Fibroblast of pulmonary artery (primary cell): ENCODE results near the gene DNAL4.

Experiments
- DNase-seq: peaks from one replicate; pipeline ENCODE4 v3.0.0-alpha.2; 2010; ENCODE audit warnings: low read depth
- H3K4me3 ChIP-seq: replicated peaks from 2 replicates; pipeline ENCODE4 v1.5.1; 2011; ENCODE audit warnings: low read depth, mild to moderate bottlenecking, control low read depth, low read length, moderate library complexity
- CTCF ChIP-seq: IDR thresholded peaks from 2 replicates; pipeline ENCODE4 v1.5.1; 2011; ENCODE audit warnings: mild to moderate bottlenecking, control low read depth, low read length, inconsistent platforms; ENCODE audit errors: missing control alignments

Gene DNAL4

DNA sequence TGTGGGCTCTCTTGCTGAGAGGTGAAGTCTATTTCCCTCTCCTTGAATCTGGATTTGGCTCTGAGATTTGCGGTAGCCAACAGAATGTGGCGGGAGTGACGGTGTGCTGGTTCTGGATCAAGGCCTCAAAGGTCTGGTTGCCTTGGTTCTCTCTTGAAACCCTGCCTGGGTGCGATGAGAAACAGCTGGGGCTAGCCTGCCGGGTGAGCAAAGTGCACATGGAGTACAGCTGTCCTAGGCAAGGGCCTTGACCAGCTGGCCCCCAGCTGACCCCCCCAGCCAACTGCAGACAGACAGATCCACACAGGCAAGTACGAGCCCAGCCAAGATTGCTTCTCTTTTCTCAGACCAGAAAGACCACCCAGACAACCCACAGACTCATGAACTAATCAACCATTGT is 49.0 kb downstream of the DNAL4 start:
- TF ChIP-seq CTCF: no peak
- no peak for DNase-seq
- no peak overlapping the region for H3K4me3 ChIP-seq

DNA sequence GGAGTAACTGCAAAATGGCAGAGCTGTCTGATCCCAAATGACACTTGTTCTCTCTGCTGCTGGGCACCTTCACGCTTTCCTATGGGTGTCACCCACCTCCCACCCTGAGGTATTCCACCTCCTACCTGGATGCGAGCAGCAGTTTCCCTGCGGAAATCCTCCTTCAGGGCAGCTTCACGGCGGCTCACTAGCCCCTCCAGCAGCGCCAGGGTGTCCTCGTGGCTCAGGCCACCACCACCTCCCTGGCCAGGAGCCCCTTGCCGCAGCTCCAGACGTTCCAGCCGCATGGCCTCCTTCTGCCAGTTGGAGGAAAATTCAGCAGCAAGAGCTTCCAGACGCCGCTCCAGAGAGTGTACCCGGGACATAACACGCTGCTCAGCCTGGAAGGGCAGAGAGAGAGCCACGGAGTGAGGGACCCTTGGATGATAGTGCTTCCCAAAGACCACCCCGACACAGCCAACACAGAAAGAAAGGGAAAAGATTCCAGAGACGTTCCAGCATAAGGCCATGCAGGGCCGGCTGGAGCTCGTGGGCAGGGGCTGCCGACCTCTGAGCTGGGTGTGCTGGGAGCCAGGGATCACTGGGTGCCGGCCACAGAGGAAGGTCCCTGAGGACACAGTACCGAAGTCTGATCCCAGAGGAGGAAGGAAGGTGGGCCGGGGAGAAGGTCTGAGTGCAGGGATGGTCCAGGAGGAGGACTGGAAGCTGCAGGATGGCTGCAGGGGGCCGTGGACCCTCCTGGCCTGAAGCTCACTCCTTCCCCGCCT is 51.6 kb downstream of the DNAL4 start:
- H3K4me3 ChIP-seq: no peak overlapping the region
- DNase-seq: no peak
- TF ChIP-seq CTCF: no peak

DNA sequence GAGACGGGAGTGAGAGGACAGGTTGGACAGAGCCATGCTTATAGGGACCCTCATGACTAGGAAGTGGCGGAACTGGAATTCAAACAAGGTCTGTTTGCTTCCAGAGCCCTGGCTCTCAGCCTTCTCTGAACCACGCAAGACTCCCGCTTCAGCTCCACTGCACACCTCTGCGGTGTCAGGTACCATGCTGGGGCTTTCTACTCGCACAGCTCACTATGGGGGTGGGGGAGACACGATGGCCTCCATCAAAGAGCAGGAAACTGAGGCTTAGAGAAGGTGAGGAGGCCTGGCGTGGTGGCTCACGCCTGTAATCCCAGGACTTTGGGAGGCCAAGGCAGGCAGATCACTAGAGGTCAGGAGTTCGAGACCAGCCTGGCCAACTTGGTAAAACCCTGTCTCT is 52.4 kb downstream of the DNAL4 start:
- no peak for DNase-seq
- no peak for TF ChIP-seq CTCF

DNA sequence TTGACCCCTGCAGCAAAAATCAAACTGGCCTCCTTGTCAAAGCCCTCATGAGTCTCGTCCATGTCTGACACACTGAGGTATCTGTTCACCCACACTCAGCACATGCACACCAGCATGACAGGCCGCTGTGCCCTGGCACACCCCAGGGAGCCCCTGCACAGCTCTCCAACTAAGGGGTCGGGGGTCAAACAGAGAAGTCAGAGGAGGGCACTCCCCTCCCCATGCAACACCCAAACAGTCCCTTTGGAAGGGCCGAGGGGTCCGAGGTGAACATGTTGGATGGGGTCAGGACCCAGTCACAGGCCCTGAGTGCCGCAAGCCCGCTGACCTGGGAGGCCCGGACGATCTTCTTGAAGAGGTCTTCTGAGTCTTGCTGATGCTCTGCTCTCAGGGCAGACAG is 52.8 kb downstream of the DNAL4 start:
- DNase-seq: no peak
- no peak for TF ChIP-seq CTCF
- no peak overlapping the region for H3K4me3 ChIP-seq

More for the DNA sequence above, 52.4 kb downstream of the DNAL4 start:
- H3K4me3 ChIP-seq: no peak overlapping the region

DNA sequence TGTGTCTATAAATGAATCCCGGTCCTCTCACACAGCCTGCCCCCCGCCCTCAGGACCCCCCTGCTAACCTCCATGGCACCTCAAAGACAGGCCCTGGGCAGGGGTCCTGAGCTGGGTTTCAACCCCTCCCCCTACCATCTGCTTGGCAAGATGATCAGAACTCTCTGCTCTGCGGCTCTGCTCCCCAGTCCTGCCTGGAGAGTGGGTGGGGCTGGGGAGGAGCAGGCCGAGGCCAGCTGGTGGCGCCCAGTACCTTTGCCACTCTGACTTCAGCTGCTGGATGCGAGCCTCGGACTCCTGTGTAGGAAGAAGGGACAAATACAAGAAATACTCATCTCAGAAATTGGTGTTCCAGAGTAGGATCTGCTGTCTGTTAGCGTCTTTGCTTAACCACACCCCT is 53.2 kb downstream of the DNAL4 start:
- H3K4me3 ChIP-seq: no peak overlapping the region
- TF ChIP-seq CTCF: no peak
- no peak for DNase-seq

DNA sequence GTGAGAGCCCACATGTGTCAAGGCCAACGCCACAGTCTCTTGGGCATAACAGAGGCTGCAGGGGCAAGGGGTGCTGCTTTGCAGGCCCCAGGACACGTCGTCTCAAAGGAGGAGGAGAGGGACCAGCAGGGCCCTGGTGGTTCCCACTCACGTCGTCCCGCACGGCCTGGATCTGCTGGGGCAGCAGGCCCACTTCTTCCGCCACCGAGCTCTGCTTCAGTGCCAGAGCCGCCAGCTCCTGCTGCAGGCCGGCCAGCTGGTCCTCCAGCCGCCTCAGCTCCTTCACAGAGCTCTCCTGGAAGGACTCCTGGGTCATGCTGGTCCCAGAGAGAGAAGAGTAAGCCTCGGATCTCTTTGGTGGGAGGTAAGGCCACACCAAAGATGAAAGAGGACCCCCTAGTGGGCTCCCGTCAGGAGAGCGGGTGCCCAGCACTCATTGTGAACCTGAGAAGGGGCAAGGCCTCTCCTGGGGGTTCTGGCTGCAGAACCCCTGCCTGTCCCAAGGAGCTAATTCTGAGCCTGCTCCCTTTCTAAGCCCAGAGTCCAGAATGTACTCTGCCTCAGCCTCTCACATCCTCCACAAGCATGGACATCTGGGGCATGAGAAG is 53.7 kb downstream of the DNAL4 start:
- DNase-seq: no peak
- no peak overlapping the region for H3K4me3 ChIP-seq
- no peak for TF ChIP-seq CTCF
